HUDEP-2 (cell line): Measurements from ENCODE around the gene FOXA2.
"Not testable (repeated sequence)": the region's sequence is repeated elsewhere in the genome, so short reads cannot be mapped to it uniquely, and the experiment has no call there.

Experiments
- DNase-seq, 76 experiments: peaks; one replicate each; lab custom pipeline; 2025; ENCODE audit not compliant: unreplicated experiment in 76 of 76; lab: John Stamatoyannopoulos, UW

The FOXA2 gene

GRCh38 chr20:22584522-22584921 lies at the start of gene FOXA2:
Gene FOXA2 (minus strand): TSS chr20:22584572. CDS start chr20:22584278, 294 bp downstream.
- no peak for DNase-seq

- DNase-seq: no peak
These were observed 46.3 kb upstream of the FOXA2 start for GRCh38 chr20:22630701-22631100.

- DNase-seq: no peak
These were observed 45.6 kb upstream of the FOXA2 start for GRCh38 chr20:22629927-22630326.

GRCh38 chr20:22629447-22629846 lies 45.1 kb upstream of the FOXA2 start:
- DNase-seq: no peak

- DNase-seq: no peak
These were observed 42.1 kb upstream of the FOXA2 start for GRCh38 chr20:22626496-22626895.

GRCh38 chr20:22623211-22623610 lies 38.8 kb upstream of the FOXA2 start:
- no peak for DNase-seq

- no peak for DNase-seq
These were observed 36.0 kb upstream of the FOXA2 start for GRCh38 chr20:22620342-22620741.

GRCh38 chr20:22619806-22620205 lies 35.4 kb upstream of the FOXA2 start:
- DNase-seq: no peak

- DNase-seq: no peak
These were observed 34.9 kb upstream of the FOXA2 start for GRCh38 chr20:22619272-22619671.

GRCh38 chr20:22617160-22617559 lies 32.8 kb upstream of the FOXA2 start:
- DNase-seq: peak in 15 of 76 experiments; percentile 1 to 33 (median 8)

GRCh38 chr20:22616551-22616950 lies 32.2 kb upstream of the FOXA2 start:
- no peak for DNase-seq

GRCh38 chr20:22615425-22615824 lies 31.1 kb upstream of the FOXA2 start:
- no peak for DNase-seq

- no peak for DNase-seq
These were observed 27.3 kb upstream of the FOXA2 start for GRCh38 chr20:22611636-22612035.

GRCh38 chr20:22607695-22608094 lies 23.3 kb upstream of the FOXA2 start:
- no peak for DNase-seq

GRCh38 chr20:22604815-22605214 lies 20.4 kb upstream of the FOXA2 start:
- no peak for DNase-seq

- no peak for DNase-seq
These were observed 17.2 kb upstream of the FOXA2 start for GRCh38 chr20:22601361-22602141.

- DNase-seq: not testable (repeated sequence)
These were observed 14.9 kb upstream of the FOXA2 start for GRCh38 chr20:22599258-22599657.

- DNase-seq: no peak
These were observed 12.9 kb upstream of the FOXA2 start for GRCh38 chr20:22597303-22597702.

GRCh38 chr20:22590662-22591061 lies 6.3 kb upstream of the FOXA2 start:
- no peak for DNase-seq

- DNase-seq: peak in 19 of 76 experiments; percentile 0 to 51 (median 6)
These were observed 2.4 kb upstream of the FOXA2 start for GRCh38 chr20:22586645-22587310.

GRCh38 chr20:22585786-22586493 lies 1.6 kb upstream of the FOXA2 start:
- DNase-seq: no peak
